ENCODE data around the gene CDKL2. TPM values are rescaled to one million over a fixed set of nuclear protein-coding genes. Genes with fewer than 3 reads are reported as not detected.

CDKL2 gene
- total RNA-seq, 2 donors from 2014 or later = 0.37 to 1.3 TPM

GRCh38 chr4:75596061-75596460 is 34.3 kb downstream of the CDKL2 start:
- H3K27me3 ChIP-seq (ENCODE audit: control insufficient read depth, insufficient read depth, low read length, poor library complexity, severe bottlenecking) = no peaks in the 10 kb centered on the region
- Mint-ChIP-seq H3K27me3 (ENCODE audit: insufficient read depth) (no peaks in the 10 kb centered on the region), H3K9me3 (no peaks in the 10 kb centered on the region), H3K27ac (no peak overlapping the region), H3K4me1 (no peaks in the 10 kb centered on the region), H3K4me3 (no peak overlapping the region), H3K36me3 (ENCODE audit: low read depth) (no peaks in the 10 kb centered on the region)
- WGBS, 2 experiments (ENCODE audit: insufficient coverage in 1 of 2, insufficient read length in 1 of 2) = 95% methylated on average over 2 of the region's 3 CpGs; no CpG with 5 or more reads in 1 of the 2 experiments
- H3K9me3 ChIP-seq (ENCODE audit: control insufficient read depth, low read length) = no peaks in the 10 kb centered on the region
- no peak overlapping the region for H3K4me3 ChIP-seq (ENCODE audit: low read length)
- no peak overlapping the region for H3K9ac ChIP-seq (ENCODE audit: extremely low read depth, low read length, poor library complexity, severe bottlenecking)
- no peak for DNase-seq
- no peaks in the 10 kb centered on the region for H3K36me3 ChIP-seq (ENCODE audit: control insufficient read depth, insufficient read depth, low read length)
- TF ChIP-seq CTCF (conservative IDR thresholded peaks at IDR 0.05) = no peak
- no peak overlapping the region for H3K27ac ChIP-seq (ENCODE audit: low read depth, low read length)
- H3K4me1 ChIP-seq (ENCODE audit: control insufficient read depth, insufficient read depth, low read length) = no peaks in the 10 kb centered on the region

- no peak overlapping the region for H3K27ac ChIP-seq (ENCODE audit: low read depth, low read length)
- no peaks in the 10 kb centered on the region for H3K36me3 Mint-ChIP-seq (ENCODE audit: low read depth)
- TF ChIP-seq CTCF (conservative IDR thresholded peaks at IDR 0.05) = no peak
- no peaks in the 10 kb centered on the region for H3K4me1 Mint-ChIP-seq
- no peak overlapping the region for H3K4me3 ChIP-seq (ENCODE audit: low read length)
- H3K27me3 ChIP-seq (ENCODE audit: control insufficient read depth, insufficient read depth, low read length, poor library complexity, severe bottlenecking) = no peaks in the 10 kb centered on the region
- no peaks in the 10 kb centered on the region for H3K27me3 Mint-ChIP-seq (ENCODE audit: insufficient read depth)
- DNase-seq = no peak
- no peaks in the 10 kb centered on the region for H3K36me3 ChIP-seq (ENCODE audit: control insufficient read depth, insufficient read depth, low read length)
- no peak overlapping the region for H3K4me3 Mint-ChIP-seq
- 79 to 100% methylated on average over 1 of the region's 1 CpG for WGBS, 2 experiments (ENCODE audit: insufficient coverage in 1 of 2, insufficient read length in 1 of 2)
- no peak overlapping the region for H3K27ac Mint-ChIP-seq
- H3K9me3 Mint-ChIP-seq = no peaks in the 10 kb centered on the region
- H3K9me3 ChIP-seq (ENCODE audit: control insufficient read depth, low read length) = no peaks in the 10 kb centered on the region
- no peak overlapping the region for H3K9ac ChIP-seq (ENCODE audit: extremely low read depth, low read length, poor library complexity, severe bottlenecking)
- no peaks in the 10 kb centered on the region for H3K4me1 ChIP-seq (ENCODE audit: control insufficient read depth, insufficient read depth, low read length)
Measured at GRCh38 chr4:75593393-75593792, 36.9 kb downstream of the CDKL2 start.

- no peaks in the 10 kb centered on the region for H3K4me1 ChIP-seq (ENCODE audit: control insufficient read depth, insufficient read depth, low read length)
- H3K4me1 Mint-ChIP-seq = no peaks in the 10 kb centered on the region
- H3K4me3 ChIP-seq (ENCODE audit: low read length) = no peak overlapping the region
- no peaks in the 10 kb centered on the region for H3K36me3 Mint-ChIP-seq (ENCODE audit: low read depth)
- no peaks in the 10 kb centered on the region for H3K27me3 Mint-ChIP-seq (ENCODE audit: insufficient read depth)
- no peak for TF ChIP-seq CTCF (conservative IDR thresholded peaks at IDR 0.05)
- 88 to 92% methylated on average over 2 of the region's 2 CpGs for WGBS, 2 experiments (ENCODE audit: insufficient coverage in 1 of 2, insufficient read length in 1 of 2)
- H3K27ac Mint-ChIP-seq = no peak overlapping the region
- H3K36me3 ChIP-seq (ENCODE audit: control insufficient read depth, insufficient read depth, low read length) = no peaks in the 10 kb centered on the region
- no peak overlapping the region for H3K9ac ChIP-seq (ENCODE audit: extremely low read depth, low read length, poor library complexity, severe bottlenecking)
- no peak overlapping the region for H3K4me3 Mint-ChIP-seq
- H3K9me3 ChIP-seq (ENCODE audit: control insufficient read depth, low read length) = peaks cover 8% of the 10 kb centered on the region
- H3K27ac ChIP-seq (ENCODE audit: low read depth, low read length) = no peak overlapping the region
- H3K27me3 ChIP-seq (ENCODE audit: control insufficient read depth, insufficient read depth, low read length, poor library complexity, severe bottlenecking) = no peaks in the 10 kb centered on the region
- no peak for DNase-seq
- H3K9me3 Mint-ChIP-seq = peaks cover 17% of the 10 kb centered on the region
Measured at GRCh38 chr4:75584067-75584466, 46.3 kb downstream of the CDKL2 start.

Data from endodermal cell (in vitro differentiated cells).